SIG-M5 treated with dmso at 0.1 percent for 504 hours (cell line): ENCODE measurements around the gene STARD8.
"Not testable (repeated sequence)": the region's sequence is repeated elsewhere in the genome, so short reads cannot be mapped to it uniquely, and the experiment has no call there.

ENCODE experiments used
- DNase-seq: peaks from one replicate; lab custom pipeline; 2025; ENCODE audit not compliant: unreplicated experiment; lab: John Stamatoyannopoulos, UW

The STARD8 gene

DNA sequence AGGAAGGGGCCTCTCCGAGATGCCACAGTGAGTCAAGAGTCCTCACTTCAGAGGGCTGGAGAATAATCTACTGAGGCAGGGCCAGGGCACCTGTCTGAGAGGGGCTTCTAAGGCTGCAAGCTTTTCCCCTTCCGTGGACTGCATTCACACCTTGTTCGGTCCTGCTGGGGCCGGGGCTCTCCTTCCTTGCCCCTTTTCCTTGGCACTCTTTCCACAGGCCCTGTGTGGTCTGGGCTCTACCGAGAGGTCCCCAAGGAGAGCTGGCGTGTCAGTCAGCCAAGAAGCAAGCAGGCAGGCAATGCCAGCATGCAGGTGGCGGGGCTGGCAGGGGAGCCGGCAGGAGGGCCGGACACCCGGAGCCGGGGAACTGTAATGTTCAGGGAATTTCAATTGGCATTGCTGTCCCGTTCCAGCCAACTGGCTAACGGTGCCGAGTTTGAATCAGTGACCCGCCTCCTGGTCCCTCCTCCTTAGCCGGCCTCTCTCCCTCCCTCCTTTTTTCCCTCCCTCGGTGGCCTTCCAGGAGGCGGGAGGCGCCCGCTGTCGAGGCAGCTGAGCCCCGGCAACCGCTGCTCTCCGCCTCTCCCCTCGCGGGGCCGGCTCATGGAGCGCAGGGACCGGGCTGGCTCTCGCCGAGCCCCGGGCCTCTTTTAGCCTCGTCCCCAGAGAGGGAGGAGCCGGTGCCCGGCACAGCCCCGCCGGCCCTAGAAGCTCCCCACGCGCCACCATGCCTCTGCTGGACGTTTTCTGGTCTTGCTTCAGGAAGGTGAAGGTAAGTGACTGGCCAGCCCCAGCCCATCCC is at the start of gene STARD8:
Gene STARD8, plus strand, starts transcription at position 511 of the 802 bp plus-strand sequence. Its CDS starts 217 bp downstream, at position 728.
- no peak for DNase-seq

GRCh38 chrX:68598841-68599240 is 48.6 kb upstream of the STARD8 start:
- DNase-seq: no peak

GRCh38 chrX:68599256-68600152 is 48.0 kb upstream of the STARD8 start:
- DNase-seq: no peak

GRCh38 chrX:68604216-68604615 is 43.2 kb upstream of the STARD8 start:
- not testable (repeated sequence) for DNase-seq

- not testable (repeated sequence) for DNase-seq
Observed at GRCh38 chrX:68614733-68615132, 32.7 kb upstream of the STARD8 start.

- no peak for DNase-seq
Observed at GRCh38 chrX:68627986-68628385, 19.5 kb upstream of the STARD8 start.

- not testable (repeated sequence) for DNase-seq
Observed at GRCh38 chrX:68629936-68630335, 17.5 kb upstream of the STARD8 start.

DNA sequence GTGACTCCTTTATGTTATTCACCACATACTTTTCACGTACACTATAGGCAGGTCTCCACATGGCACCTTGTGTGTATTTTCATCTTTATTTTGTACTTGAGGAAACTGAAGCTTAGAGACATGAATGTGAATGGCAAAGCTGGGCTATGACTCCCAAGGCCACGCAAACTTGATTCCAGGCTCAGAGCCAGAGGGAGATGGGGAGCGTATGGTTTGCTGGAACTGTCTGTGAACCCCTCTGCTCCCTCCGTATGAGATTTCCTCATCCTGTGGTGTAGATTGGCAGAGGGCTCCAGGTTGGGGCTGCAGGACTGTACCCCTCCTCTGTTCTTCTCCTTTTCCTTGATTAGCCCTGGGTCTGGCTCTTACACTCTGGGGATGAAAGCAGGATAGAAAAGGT is 16.1 kb upstream of the STARD8 start:
- DNase-seq: no peak

GRCh38 chrX:68632491-68632890 is 15.0 kb upstream of the STARD8 start:
- DNase-seq: no peak

DNA sequence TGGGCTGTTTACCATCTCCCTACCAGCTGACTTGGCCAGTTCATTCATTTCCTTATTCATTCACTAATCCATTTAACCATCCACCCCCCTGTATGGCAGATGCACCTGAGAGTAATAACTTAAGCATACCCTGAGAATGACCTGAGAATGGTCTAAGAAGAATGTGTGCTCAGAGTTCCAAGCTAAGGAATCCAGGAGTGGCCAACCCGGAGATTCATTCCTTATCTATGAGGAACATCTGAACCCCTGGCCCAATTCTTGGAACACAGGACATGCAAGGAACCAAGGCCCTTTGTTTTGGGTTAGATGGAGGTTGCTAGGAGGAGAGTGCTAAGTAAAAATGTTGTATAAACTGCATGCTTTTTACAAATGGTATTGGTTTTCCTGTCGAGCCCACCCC is 13.5 kb upstream of the STARD8 start:
- DNase-seq: no peak

- DNase-seq: no peak
Observed at GRCh38 chrX:68634649-68635227, 12.7 kb upstream of the STARD8 start.

GRCh38 chrX:68640661-68641060 is 6.8 kb upstream of the STARD8 start:
- no peak for DNase-seq

DNA sequence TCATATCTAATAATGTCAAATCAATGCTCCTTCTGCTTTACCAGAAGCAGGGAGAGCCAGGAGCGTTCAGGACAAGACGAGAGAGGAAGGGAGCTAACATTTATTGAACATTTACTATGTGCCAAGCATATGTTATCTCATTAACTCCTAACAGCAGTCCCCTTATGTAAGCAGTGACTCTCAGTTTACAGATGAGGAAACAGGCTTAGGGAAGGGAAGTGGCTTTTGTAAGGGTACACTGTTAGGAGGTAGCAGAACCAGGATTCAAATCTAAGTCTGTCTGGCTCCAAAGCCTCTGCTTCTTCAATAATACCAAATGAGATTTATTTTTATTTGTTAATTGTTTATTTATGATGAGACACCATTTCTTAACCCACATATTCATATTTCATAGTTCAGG is 2.6 kb upstream of the STARD8 start:
- no peak for DNase-seq

GRCh38 chrX:68646421-68646820 is 1.0 kb upstream of the STARD8 start:
- DNase-seq: no peak

GRCh38 chrX:68648960-68649359 is 1.5 kb downstream of the STARD8 start:
- DNase-seq: no peak

GRCh38 chrX:68650491-68650890 is 3.0 kb downstream of the STARD8 start:
- DNase-seq: no peak

- DNase-seq: no peak
Observed at GRCh38 chrX:68651110-68651509, 3.6 kb downstream of the STARD8 start.

DNA sequence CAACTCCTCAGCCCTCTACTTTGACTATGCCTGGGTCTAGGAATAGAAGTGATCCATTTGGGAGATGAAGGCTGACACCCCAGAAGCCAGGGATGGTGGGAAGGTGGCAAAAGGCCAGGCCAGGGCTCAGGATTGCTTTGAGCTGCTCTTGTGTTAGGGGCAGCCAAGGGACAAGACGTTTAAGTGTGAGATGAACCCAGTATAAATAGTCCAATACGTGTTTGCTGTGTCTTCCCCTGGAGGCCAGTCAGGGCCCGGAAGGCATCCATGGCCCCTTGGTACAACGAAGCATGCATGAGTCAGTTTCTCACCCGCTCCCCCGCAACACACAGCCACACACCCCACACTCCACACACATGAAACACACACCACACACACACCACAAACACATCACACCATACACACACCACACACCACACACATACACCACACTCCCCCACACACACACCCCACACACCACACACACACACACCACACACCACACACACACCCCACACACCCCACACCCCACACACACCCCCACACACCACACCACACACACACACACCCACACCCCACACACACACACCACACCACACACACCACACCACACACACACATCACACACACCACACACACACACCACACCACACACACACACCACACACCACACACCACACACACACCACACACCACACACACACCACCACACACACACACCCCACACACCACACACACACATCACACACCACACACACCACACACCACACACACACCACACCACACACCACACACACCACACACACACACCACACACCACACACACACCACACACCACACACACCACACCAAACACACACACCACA is 5.1 kb downstream of the STARD8 start:
- no peak for DNase-seq

GRCh38 chrX:68654693-68655092 is 7.2 kb downstream of the STARD8 start:
- no peak for DNase-seq

DNA sequence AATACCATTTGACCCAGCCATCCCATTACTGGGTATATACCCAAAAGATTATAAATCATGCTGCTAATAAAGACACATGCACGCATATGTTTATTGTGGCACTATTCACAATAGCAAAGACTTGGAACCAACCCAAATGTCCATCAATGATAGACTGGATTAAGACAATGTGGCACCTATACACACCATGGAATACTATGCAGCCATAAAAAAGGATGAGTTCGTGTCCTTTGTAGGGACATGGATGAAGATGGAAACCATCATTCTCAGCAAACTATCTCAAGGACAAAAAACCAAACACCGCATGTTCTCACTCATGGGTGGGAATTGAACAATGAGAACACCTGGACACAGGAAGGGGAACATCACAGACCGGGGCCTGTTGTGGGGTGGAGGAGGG is 9.0 kb downstream of the STARD8 start:
- DNase-seq: not testable (repeated sequence)

DNA sequence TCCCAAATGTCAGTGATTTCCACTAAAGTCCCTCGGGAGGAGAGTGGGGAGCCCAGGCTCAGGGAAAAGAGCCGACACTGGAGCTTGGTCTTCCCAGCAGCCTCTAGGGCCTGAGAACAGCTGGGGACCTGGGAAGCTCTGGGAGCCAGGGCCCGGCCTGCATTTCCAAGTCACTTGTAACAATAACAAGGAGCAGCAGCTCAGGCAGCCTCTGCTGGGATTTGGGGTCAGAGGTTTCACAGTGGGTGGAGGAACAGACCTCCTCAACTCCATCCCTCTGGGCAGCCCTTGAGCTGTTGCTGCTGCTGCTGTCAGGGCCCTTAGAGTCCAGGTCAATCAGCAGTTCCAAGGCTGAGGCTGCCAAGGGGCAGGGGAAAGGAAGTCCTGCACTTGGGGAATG is 11.1 kb downstream of the STARD8 start:
- no peak for DNase-seq
